Neural cell (in vitro differentiated cells): ENCODE data around the gene WDR91. TPM values are rescaled to one million over a fixed set of nuclear protein-coding genes. Genes with fewer than 3 reads are reported as not detected.

Experiments used
- H2AFZ ChIP-seq: fragments of 200-600, 300-800 bp; sonication (generic), shearing (Covaris generic); 2 replicates; pipeline ENCODE4 v1.6.0; 2014; ENCODE audit warnings: low read depth, mild to moderate bottlenecking, antibody characterized with exemption, low read length, moderate library complexity
- H3F3A ChIP-seq: fragments of 200-600 bp; shearing (Covaris generic); 2 replicates; pipeline ENCODE4 v1.6.1; 2016; ENCODE audit warnings: mild to moderate bottlenecking, moderate library complexity, mixed read lengths, antibody characterized with exemption, low read length; ENCODE audit not compliant: insufficient read depth, poor library complexity, severe bottlenecking
- H3K27ac ChIP-seq: fragments of 200-600, 300-800 bp; sonication (generic), shearing (Covaris generic); 2 replicates; pipeline ENCODE4 v1.5.1; 2014; ENCODE audit warnings: mild to moderate bottlenecking, low read length, moderate library complexity
- H3K27me3 ChIP-seq: fragments of 300-800, 200-600 bp; sonication (generic), shearing (Covaris generic); 2 replicates; pipeline ENCODE4 v1.6.0; 2014; ENCODE audit warnings: mild to moderate bottlenecking, low read depth, low read length, moderate library complexity; ENCODE audit not compliant: insufficient read depth
- H3K36me3 ChIP-seq: fragments of 300-800, 200-600 bp; sonication (generic), shearing (Covaris generic); 2 replicates; pipeline ENCODE4 v1.5.1; 2014; ENCODE audit warnings: mild to moderate bottlenecking, antibody characterized with exemption, low read length, moderate library complexity; ENCODE audit not compliant: insufficient read depth
- H3K4me2 ChIP-seq: fragments of 300-800, 200-600 bp; sonication (generic), shearing (Covaris generic); 2 replicates; pipeline ENCODE4 v1.6.0; 2014; ENCODE audit warnings: mild to moderate bottlenecking, low read length
- H3K4me3 ChIP-seq: fragments of 300-800, 200-600 bp; sonication (generic), shearing (Covaris generic); 2 replicates; pipeline ENCODE4 v1.5.1; 2014; ENCODE audit warnings: mild to moderate bottlenecking, low read length, moderate library complexity
- H3K79me2 ChIP-seq: fragments of 200-600 bp; shearing (Covaris generic); replicated peaks from 2 replicates; pipeline ENCODE4 v1.6.0; 2014; ENCODE audit warnings: mild to moderate bottlenecking, low read length, moderate library complexity; ENCODE audit not compliant: insufficient read depth
- H3K9ac ChIP-seq: fragments of 300-800, 200-600 bp; sonication (generic), shearing (Covaris generic); 2 replicates; pipeline ENCODE4 v1.6.1; 2016; ENCODE audit warnings: mild to moderate bottlenecking, low read length, mixed read lengths
- H3K9me2 ChIP-seq: fragments of 200-600 bp; shearing (Covaris generic); 2 replicates; pipeline ENCODE4 v1.6.1; 2016; ENCODE audit warnings: mild to moderate bottlenecking, low read length, mixed read lengths; ENCODE audit not compliant: insufficient read depth
- H3K9me3 ChIP-seq: fragments of 200-600, 300-800 bp; sonication (generic), shearing (Covaris generic); 2 replicates; pipeline ENCODE4 v1.6.1; 2016; ENCODE audit warnings: mild to moderate bottlenecking, mixed run types, low read length, moderate library complexity, mixed read lengths
- H4K20me1 ChIP-seq: fragments of 200-600 bp; shearing (Covaris generic); 2 replicates; pipeline ENCODE4 v1.6.1; 2016; ENCODE audit warnings: mild to moderate bottlenecking, mixed run types; ENCODE audit not compliant: insufficient read depth
- CTCF ChIP-seq: fragments of 450-650 bp; IDR thresholded peaks from 2 replicates; pipeline ENCODE4 v1.5.1; 2014; ENCODE audit warnings: antibody characterized with exemption, mild to moderate bottlenecking, moderate library complexity; ENCODE audit not compliant: poor library complexity, severe bottlenecking
- EP300 ChIP-seq: fragments of 450-650 bp; conservative IDR thresholded peaks from 2 replicates; pipeline ENCODE4 v1.6.1; 2014; ENCODE audit warnings: antibody characterized with exemption, mild to moderate bottlenecking, moderate library complexity; ENCODE audit not compliant: poor library complexity, severe bottlenecking
- EZH2 ChIP-seq: fragments of 200-600, 300-800 bp; shearing (Covaris generic), sonication (generic); IDR thresholded peaks from 2 replicates; pipeline ENCODE4 v1.6.1; 2014; ENCODE audit warnings: antibody characterized with exemption, low read length, borderline replicate concordance, mild to moderate bottlenecking; ENCODE audit not compliant: insufficient read depth, poor library complexity, severe bottlenecking
- MXI1 ChIP-seq: fragments of 450-650 bp; conservative IDR thresholded peaks from 2 replicates; pipeline ENCODE4 v1.6.1; 2014; ENCODE audit warnings: antibody characterized with exemption, mild to moderate bottlenecking; ENCODE audit not compliant: poor library complexity, severe bottlenecking
- POLR2AphosphoS5 ChIP-seq: IDR thresholded peaks from 2 replicates; pipeline ENCODE4 v1.6.1; 2012
- RAD21 ChIP-seq: fragments of 450-650 bp; conservative IDR thresholded peaks from 2 replicates; pipeline ENCODE4 v1.6.1; 2014; ENCODE audit warnings: antibody characterized with exemption, mild to moderate bottlenecking, moderate library complexity
- REST ChIP-seq: IDR thresholded peaks from 2 replicates; pipeline ENCODE4 v1.6.1; 2012; ENCODE audit warnings: borderline replicate concordance
- SMC3 ChIP-seq: fragments of 450-650 bp; conservative IDR thresholded peaks from 2 replicates; pipeline ENCODE4 v1.6.1; 2014; ENCODE audit warnings: antibody characterized with exemption, mild to moderate bottlenecking, moderate library complexity; ENCODE audit not compliant: poor library complexity
- TAF1 ChIP-seq: IDR thresholded peaks from 2 replicates; pipeline ENCODE4 v1.6.1; 2012; ENCODE audit warnings: low read depth
- polyA plus RNA-seq: library from polyadenylated mRNA; depleted of rRNA; stranded (reverse); fragments of >200 nt; gene quantifications from 2 replicates; pipeline ENCODE4 v1.2.3, GENCODE V29; 2014

WDR91 gene
- polyA plus RNA-seq, 1 donor from 2014 or later: 17.7 TPM

- H3K9ac ChIP-seq: no peak overlapping the region
- H4K20me1 ChIP-seq: no peaks in the 10 kb centered on the region
- no peaks in the 10 kb centered on the region for H3F3A ChIP-seq
- TF ChIP-seq EZH2 (no peak), SMC3 (no peak), TAF1 (no peak), MXI1 (no peak), EP300 (no peak), POLR2AphosphoS5 (no peak), RAD21 (no peak), REST (no peak)
- H3K27ac ChIP-seq: no peak overlapping the region
- H3K36me3 ChIP-seq: no peaks in the 10 kb centered on the region
- H3K9me2 ChIP-seq: no peaks in the 10 kb centered on the region
- H3K9me3 ChIP-seq: peaks cover 3% of the 10 kb centered on the region
- H3K4me3 ChIP-seq: no peak overlapping the region
- no peak overlapping the region for H2AFZ ChIP-seq
- no peaks in the 10 kb centered on the region for H3K27me3 ChIP-seq
- H3K79me2 ChIP-seq: no peaks in the 10 kb centered on the region
- H3K4me2 ChIP-seq: no peak overlapping the region
Observed at GRCh38 chr7:135162382-135163001, 48.8 kb downstream of the WDR91 start.

GRCh38 chr7:135161669-135162068 lies 49.7 kb downstream of the WDR91 start:
- H3K9me3 ChIP-seq: peaks cover 6% of the 10 kb centered on the region
- TF ChIP-seq EP300: no peak
- TF ChIP-seq MXI1: no peak
- TF ChIP-seq SMC3: no peak
- TF ChIP-seq TAF1: no peak
- no peak for TF ChIP-seq CTCF
- no peak for TF ChIP-seq EZH2
- TF ChIP-seq RAD21: no peak
- TF ChIP-seq POLR2AphosphoS5: no peak
- no peak for TF ChIP-seq REST
- H3K27ac ChIP-seq: no peak overlapping the region
- no peak overlapping the region for H3K4me2 ChIP-seq
- H2AFZ ChIP-seq: no peak overlapping the region
- H3K36me3 ChIP-seq: no peaks in the 10 kb centered on the region
- no peaks in the 10 kb centered on the region for H3F3A ChIP-seq
- no peaks in the 10 kb centered on the region for H3K79me2 ChIP-seq
- H3K4me3 ChIP-seq: no peak overlapping the region
- no peaks in the 10 kb centered on the region for H3K9me2 ChIP-seq
- H3K27me3 ChIP-seq: no peaks in the 10 kb centered on the region
- no peak overlapping the region for H3K9ac ChIP-seq
- H4K20me1 ChIP-seq: no peaks in the 10 kb centered on the region
